Left hindlimb (tissue), 1 donor: Measurements from ENCODE around the gene TENM4.

Experiments used
- DNase-seq: peaks from one replicate; pipeline ENCODE4 v3.0.0-alpha.2; 2018

TENM4 gene

DNA sequence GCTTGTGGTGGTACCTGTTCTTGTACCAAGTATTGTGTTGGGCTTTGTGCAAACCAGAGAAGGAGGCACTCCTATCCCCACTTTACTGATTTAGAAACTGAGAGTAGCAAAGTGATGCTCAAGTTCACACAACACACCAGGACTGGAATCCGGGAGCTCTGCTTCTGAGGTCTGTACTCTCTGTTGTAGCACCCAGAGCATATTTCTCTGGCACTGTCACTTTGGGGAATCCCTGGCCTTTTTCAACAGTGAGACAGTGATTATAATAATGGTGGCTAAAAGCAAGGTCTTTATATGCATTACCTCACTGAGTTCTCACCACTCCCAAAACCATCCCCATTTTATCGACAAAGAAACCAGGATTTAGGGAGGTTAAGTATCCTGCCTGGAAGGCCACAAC lies 362.4 kb downstream of the TENM4 start:
- no peak for DNase-seq

DNA sequence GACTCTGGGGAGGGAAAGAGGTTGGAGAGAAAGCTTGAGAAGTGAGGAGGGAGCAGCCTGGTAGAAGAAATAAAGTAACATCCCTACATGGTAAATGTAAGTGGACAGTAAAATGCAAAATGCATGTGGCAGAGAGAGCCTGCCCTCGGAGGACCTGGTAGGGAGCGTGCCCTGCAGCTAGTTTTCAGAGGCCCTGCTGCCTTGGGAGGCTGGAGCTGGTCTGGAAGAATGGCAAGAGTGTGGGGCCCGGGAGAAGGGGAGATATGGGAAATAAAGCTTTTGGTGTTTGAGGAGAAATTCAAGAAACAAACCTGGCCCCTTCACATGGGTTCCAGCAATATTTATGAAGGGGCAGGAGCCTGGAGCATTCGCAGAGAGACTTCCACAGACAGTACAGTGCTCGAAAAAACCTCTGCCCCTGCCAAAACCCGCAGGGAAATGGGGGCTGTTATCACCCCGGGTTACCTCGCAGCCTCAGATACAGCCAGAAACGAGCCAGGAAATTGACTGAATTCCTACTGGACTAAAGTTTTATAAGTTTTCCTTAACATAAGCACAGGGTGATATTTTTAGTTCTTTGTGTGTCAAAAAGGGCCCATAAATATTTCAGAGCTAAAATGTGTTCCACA lies 363.0 kb downstream of the TENM4 start:
- DNase-seq = no peak

DNA sequence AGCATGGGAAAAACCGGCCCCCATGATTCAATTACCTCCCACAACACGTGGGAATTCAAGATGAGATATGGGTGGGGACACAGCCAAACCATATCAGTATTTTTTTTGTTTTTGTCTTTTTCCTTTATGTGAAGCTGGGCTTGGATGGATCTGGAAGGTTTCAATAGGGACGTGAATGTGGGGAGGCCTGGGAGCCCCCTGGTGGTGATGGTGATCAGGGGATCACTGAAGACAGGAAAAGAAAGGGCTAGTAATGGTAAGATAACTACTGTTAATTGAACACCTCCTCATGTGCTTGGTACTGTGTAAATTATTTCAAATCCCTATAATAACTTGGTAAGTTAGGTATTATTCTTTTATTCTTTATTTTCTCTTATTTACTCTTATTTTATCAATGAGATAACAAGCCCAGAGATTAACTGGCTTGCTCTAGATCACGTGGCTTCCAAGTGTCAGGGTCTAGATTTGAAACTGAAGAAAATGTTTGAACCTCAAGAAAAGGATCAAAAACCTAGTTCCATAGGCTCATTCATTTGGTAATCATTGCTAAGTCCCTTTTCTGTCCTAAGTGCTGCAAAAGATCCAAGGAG lies 364.2 kb downstream of the TENM4 start:
- no peak for DNase-seq

DNA sequence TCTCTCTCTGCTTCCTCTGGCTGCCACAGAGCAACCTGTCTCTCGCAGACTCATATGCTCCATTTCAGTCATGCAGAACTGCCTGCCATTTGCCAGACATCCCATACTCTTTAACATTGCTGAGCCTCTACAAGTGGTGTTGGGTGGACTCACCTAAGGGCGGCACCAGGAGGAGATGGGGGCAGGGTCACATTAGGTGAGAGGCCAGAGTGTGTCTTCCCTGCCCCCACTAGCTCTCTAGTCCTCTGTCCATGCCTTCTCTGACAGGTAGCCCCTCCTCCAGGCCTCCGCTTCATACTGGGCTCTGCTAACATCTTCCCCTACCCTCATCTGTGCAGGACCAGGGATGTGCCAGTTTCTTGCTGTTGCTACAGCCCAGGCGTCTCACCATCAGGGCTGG lies 366.3 kb downstream of the TENM4 start:
- DNase-seq = no peak

DNA sequence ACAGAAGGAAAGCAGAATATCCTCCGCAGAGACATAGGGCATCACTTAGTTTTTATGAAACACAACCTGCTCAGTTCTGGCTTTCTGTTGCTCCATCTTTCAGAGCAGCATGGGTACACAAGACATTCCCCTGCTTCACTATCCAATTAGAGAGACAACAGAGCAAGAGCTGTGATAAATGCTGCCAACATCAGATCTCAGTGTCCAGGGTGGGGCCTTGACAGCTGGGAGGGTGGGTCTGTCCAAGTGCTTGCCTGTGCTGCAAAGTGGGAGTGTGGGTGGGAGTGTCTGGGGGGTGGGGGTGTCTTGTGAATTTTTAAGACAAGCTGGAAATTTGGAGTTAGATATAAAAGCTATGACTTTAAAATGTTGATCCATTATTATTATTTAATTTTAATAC lies 369.6 kb downstream of the TENM4 start:
- no peak for DNase-seq

DNA sequence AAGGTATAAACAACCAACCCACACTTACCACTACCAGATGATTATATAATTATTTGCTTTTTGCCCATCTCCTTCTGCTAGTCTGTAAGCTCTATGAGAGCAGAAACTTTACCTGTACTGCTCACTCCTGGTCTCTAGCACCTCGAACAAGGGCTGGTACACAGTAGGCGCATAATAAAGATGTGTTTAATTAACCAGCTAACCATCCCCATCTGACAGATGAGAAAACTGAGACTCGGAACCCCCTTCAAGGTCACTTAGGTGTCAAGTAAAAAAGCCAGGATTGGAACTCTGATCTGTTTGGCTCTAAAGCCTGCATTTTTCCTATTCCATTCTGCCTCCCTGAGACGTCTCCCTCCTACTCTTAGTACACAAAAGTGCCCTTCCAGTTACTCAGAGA lies 370.3 kb downstream of the TENM4 start:
- DNase-seq = no peak

DNA sequence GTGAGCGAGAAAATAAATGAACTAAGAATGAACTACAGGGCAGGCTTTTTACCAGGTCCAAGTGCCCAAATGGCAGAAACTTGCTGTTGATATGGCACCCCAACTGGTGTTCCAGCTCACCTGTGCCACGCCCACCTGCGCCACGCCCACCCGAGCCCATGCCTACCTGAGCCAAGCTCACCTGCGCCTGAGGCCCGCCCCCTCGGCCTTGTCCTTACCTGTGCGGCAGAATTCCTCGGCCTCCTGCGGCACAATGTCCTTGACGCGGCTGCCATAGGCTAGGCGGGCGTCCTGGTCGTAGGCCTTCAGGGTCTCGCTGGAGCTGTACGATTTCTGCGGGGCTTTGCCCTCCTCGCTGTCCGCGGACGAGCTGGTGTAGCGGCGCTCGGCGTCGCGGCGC lies 371.3 kb downstream of the TENM4 start:
- no peak for DNase-seq

DNA sequence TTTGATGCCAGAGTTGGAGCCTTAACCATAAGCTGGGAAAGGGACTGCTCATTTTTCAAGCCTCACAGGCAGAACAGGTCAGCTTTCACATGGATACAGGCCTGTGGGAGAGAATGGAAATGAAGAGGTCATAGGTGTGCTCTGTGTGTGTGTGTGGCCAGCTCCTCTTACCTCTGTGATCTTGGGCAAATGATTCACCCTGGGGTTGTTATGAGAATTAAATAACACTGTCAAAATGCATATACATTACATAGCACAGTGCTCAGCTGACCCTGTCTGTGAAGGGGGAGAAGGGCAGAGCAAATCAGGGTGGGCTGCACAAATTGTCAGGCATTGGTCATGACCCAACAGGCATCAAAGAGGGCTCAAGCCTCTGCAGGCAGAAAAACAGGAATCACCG lies 372.5 kb downstream of the TENM4 start:
- no peak for DNase-seq

DNA sequence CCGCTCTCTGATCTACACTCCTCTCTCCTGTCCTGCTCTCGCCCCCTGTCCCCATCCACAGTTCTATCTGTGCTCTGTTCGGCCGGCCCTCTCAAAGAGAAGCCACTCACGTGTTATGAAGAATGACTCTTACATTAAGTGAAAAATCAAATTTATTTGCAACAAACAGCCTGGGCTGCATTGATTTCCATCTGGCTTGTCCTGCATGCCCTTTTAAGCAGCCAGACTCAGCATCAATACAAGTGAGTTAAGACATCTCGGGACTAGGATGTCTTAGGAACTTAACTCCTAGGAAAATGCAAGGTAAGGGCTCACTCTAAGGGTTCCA lies 373.5 kb downstream of the TENM4 start:
- DNase-seq = no peak

DNA sequence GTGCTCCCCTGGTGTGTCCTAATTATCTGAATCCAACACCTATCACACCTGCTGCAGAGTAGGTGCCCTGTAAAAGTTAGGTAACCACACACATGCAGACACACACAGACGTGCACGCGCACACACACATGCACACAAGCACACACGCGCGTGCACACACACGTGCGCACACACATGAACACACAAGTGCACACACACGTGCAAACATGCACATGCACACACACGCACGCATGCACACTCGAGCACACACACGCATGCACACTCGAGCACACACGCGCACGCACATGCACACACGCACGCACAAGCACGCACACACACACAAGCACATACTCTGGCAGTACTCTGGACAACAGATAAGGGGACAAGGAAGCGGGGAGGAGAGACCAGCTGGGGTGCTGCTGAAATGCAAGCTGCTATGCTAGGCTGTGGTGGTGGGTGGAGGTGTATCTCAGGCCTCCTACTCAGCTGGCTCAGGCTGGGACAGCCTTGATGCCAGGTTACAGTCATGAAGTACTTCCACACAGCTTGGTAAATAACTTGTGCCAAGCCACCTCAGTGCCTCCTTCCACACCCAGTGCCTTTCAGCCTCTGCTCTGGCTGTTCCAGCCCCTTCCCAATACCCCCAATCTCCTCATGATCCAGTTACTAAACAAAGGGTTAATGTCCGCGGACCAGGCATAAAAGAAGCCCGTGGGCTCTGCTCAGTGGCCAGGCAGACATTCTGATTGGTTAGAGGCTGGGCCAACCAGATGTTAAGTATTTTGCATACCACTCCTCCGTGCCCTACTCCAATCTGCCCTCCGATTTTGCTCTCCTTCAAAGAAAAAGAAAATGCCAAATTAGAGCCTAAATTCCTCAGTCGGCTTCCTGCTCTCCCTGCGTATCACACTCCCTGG lies 374.1 kb downstream of the TENM4 start:
- DNase-seq = no peak

DNA sequence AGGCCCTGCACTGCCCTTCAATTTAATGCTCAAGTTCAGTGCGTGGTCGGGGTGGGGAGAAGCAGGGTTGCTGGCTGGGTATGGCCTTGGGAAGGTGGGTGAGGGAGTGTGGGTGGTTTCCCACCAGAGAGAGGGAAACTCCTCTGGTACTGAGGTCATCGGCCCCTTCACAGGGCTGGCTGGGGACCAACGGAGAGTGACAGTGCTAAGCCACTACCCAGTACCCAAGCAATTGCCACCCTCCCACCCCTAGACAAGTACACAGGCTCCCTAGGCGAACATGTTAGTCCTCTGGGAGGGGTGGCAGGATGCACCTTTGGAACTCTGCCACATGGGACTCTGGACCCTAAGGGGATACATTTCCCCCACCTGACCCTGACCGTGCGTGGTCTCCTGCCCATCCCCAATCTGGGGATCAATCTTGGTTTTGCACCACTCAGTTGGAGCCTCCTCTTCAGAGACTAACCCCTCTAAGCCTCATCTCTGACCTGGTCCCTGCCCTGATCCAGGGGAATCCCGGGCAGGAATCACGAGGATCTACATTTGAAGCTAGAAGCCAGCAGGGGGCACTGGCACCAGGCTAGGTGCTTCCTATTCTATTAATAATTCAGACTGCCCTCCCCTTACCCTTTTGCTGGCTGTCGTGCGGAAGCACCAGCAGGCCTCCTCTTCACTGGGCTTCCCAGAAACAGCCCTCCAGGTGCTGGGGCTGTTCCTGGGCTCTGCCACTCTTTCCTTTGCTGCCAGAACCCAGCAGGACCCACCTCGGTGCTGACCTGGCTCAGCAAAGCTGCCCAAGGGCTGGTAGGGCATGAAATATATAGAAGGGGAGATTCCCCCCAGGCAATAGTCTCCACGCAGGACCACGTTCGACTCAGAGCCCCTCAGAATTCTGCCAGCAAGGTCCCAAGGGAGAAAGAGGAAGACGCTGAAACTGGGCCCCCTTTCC lies 377.7 kb downstream of the TENM4 start:
- no peak for DNase-seq

DNA sequence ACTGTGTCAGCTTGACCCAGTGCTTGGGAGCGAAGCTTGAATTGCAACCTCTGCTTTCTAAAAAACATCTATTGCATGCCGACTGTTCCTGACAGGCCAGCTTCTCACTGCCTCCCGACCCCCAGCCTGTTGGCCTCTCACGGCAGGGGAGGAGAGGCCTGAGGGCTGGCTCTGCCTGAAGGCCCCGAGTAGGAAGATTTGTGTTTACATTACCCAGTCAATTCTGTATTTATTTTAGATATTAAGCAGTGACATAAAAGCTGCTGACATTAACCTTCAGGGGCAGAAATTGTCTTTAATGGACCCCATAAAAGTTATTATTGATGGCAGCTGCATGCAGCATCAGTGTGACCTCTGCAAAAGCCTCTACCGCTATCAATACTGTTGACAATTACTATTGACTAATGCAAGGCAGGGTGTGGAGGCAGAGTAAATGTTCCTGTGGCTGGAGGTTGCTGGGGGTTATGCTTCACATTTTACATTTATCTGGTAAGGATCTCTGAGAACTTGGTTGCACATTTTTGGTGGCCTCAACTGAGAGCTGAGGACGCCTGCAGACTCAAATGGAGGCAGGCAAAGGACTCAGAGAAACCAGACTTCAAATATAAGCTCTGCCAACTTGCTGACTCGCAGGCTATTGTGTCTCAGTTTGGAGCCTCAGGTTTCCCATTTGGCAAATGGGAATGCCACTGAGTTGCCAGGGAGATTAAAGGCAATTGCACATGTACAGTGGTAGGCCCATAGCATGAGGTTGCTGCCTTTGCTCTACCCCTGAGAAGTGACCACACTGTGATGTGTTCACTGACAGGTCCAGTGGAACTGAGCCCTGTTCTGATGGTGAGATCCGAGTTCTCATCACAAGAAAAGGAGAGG lies 380.5 kb downstream of the TENM4 start:
- DNase-seq = no peak

DNA sequence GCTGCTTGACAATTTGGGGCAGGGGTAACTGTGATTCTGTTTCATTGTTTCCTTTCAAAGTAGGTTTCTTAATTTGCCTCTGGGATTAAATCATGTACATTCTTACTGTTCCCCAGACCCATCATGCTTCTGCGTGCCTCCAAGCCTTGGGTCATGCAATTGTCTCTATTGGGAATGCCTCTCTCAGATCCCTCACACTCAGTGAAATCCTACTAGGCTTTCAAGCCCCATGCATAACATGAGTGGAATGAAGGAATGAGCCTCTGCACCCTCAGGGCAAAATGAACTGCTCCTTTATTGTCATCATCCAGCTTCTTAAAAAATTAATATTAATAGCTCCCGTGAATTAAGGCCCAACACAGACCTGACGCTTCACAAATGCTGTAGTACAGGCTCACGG lies 381.7 kb downstream of the TENM4 start:
- no peak for DNase-seq

DNA sequence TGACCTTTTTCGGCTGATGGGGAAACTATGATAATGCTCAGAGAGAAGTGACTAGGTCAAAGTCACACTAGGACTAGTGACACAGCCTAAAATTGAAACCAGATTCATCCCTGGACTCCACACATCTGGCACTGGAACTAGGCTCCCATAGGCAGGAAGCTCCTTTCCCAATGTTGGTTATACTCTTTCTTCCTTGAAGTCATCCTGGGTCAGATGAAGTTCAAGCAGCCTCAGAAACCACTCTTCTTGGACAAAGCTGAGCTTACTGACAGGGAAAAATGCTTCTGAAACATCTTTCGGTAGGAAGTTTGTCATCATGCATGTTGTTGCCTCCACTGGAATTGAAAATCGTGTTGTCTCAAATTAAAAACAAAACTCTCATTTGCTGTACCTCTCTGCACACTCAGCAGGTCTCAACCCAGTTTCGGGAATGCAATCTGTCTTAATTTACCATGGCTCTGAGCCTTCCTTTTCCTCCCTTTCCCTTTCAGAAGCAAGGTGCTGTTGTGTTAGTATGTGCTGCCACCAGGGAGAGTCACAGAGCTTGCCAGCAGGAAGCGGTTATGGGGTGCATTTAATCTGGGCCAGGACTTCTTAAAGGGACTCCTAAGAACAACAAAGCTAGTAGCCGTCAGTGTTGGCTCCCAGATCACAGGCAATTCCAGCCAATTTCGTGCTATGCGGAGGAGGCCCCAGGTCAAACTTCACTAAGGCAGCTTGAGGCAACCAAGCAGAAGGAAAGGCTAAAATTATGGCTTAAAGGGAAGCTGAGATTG lies 384.8 kb downstream of the TENM4 start:
- DNase-seq = no peak

DNA sequence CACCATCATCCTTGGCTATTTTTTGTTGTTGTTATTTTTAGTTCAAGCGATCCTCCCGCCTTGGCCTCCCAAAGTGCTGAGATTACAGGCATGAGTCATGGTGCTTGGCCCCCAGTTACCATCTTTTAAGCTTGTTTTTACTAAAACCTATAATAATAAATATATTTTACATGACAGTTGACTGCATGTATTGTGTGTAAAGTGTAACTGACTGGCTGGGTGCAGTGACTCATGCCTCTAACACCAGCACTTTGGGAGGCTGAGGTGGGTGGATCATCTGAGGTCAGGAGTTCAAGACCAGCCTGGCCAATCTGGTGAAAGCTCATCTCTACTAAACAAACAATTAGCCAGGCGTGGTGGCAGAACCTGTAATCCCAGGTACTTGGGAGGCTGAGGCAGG lies 386.2 kb downstream of the TENM4 start:
- DNase-seq = no peak

DNA sequence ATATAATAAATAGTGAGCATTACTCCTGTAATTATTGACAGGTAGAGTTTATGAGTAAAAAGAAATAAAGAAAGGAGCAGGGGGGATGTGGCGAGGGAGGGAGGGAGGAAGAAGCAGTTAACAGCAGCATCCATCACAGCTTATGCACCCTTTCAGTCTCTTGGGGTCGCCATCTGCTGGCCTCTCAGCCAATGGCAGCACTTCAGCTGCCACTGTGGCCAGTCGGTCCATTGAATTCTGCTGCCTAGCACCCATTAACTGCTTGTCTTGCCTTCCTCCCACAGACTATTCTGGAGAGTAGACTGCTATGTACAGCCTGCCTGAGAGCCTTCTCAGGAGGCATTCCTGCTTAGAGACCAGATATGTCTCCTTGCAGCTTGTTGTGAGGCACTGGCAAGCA lies 388.3 kb downstream of the TENM4 start:
- DNase-seq = no peak

DNA sequence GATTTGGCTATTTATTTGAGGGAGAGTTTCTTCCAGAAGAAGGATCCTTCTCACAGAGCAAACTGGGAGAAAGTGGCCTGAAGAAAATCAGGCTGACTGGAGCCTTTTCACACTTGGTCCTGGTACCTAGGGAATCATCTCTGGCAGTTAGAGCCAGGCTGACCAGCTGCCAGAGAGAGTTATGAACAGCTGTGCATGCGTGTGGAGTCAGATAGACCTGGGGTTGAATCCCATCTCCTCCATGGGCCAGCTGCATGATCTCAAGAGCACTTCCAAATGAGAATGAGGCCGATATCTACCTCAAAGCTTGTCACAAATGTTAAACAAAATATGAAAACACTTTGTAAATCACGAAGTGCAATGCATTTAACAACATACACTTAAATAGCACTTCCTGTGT lies 390.0 kb downstream of the TENM4 start:
- peak; percentile 64 for DNase-seq

DNA sequence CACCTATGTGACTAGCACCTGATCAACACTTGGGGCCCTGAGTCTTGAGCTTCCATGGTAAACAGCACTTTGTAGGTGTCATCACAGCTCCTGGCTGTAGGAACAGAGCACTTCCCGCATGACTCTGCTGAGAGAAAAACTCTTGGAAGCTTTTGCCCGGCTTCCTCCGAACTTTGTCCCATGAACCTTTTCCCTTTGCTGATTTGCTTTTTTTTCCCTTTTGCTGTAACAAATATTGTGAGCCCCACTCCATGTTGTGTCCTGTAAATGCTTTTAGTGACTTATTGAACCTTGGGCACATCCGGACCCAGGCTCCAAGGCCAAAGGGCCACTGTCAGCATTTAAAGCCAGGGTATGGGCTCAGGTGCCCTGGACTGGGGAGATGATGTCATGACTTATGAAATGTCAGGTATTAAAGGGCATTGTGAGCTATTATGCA lies 391.1 kb downstream of the TENM4 start:
- no peak for DNase-seq

DNA sequence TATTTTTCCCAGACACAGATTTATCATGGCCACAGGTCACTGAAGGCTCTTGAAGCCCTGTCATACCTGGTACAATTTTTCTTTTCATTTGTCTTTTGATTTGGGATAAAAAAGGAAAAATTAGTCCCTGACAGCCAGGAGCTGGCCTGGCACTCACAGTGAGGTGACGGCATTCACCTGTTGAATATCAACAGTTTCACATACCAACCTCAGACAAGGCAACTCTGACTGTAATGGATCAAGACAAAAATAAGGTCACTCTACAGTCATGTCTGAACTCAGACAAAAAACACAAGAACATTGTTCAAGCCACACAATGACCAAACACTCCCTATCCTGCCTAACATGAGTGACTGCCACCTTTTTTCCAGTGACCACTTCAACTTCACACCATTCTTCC lies 392.9 kb downstream of the TENM4 start:
- DNase-seq = no peak

DNA sequence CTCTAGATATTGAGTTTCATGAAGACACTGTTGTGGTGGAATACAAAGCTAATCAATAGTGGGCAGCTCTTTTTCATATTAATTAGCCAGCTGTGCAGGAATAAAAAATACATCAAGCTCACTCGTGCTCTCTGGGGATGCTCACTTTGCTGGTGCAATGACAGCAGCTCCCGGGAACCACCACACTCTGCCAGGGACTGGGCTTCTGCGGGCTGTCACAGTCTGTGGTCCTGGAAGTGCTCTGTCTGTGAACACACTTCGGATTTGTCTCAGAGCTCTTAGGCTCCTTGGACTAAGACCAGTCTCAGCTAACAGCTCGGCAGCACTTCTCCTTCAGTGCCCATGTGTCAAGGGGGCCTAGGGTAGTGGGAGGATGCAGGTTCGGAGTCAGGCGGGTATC lies 393.5 kb downstream of the TENM4 start:
- no peak for DNase-seq

DNA sequence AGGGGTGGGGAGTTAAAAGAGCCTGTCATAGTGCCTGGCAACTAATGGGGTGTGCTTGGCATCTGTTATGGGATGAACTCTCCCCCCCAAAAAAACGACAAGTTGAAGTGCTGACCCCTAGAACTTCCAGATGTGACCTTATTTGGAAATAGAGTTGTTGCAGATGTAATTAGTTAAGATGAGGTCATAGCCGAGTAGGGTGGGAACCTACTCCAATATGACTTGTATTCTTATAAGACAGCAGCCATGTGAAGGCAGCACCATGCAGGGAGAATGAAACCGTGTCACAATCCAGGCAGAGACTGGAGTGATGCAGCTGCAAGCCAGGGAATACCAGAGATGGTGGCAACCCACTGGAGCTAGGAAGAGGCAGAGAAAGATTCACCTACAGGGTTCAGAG lies 394.5 kb downstream of the TENM4 start:
- DNase-seq = no peak
